Measurements from ENCODE around the gene SMU1. TPM values are rescaled to one million over a fixed set of nuclear protein-coding genes. Genes with fewer than 3 reads are reported as not detected.
A peak's percentile ranks its signal among the peaks of the same experiment; 100 is the strongest.
"Not testable (repeated sequence)": the region's sequence is repeated elsewhere in the genome, so short reads cannot be mapped to it uniquely, and the experiment has no call there.

The SMU1 gene
- total RNA-seq, 1 donor from 2014 or later, result 25.4 TPM

DNA sequence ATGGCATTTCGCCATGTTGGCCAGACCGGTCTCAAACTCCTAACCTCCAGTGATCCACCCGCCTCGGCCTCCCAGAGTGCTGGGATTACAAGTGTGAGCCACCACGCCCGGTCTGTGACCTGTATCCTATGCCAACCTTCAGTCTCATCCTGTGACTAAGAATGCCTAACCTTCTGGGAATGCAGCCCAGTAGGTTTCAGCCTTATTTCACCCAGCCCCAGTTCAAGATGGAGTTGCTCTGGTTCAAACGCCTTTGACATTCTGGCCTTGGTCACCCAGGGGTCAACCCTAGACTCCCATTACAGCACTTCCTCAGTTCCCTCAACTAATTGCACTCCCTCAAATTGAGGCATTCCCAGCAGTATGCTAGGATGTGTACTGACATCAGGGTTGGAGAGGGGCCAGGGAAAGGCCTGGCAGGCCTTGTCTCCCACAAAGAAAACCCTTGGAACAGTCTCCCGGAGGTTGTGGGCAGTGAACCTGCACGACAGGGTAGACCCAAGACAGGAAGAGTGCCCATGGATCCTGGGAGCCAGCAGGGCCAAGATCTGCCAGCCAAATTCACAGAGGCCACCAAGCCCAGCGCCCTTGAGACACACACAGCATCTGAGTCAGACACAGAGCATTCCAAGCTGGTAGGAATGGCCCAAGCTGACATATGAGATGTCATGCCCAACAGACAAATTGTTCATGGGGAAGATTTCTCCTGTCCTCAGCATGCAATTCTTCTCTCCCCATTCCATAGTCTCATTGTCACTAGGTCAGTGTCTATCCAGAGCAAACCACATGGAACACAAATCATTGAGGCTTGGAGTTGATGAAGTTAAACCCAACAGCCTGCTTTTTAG lies 24.9 kb upstream of the SMU1 start:
- Mint-ChIP-seq H3K27ac (peak overlapping the region; percentile 77), H3K36me3 (no peaks in the 10 kb centered on the region), H3K4me1 (ENCODE audit: unreplicated experiment) (peaks cover 11% of the 10 kb centered on the region), H3K9me3 (no peaks in the 10 kb centered on the region), H3K27me3 (no peaks in the 10 kb centered on the region), H3K4me3 (no peak overlapping the region)
- DNase-seq (ENCODE audit: extremely low spot score, unreplicated experiment), result no peak
- TF ChIP-seq, protein P1, sequence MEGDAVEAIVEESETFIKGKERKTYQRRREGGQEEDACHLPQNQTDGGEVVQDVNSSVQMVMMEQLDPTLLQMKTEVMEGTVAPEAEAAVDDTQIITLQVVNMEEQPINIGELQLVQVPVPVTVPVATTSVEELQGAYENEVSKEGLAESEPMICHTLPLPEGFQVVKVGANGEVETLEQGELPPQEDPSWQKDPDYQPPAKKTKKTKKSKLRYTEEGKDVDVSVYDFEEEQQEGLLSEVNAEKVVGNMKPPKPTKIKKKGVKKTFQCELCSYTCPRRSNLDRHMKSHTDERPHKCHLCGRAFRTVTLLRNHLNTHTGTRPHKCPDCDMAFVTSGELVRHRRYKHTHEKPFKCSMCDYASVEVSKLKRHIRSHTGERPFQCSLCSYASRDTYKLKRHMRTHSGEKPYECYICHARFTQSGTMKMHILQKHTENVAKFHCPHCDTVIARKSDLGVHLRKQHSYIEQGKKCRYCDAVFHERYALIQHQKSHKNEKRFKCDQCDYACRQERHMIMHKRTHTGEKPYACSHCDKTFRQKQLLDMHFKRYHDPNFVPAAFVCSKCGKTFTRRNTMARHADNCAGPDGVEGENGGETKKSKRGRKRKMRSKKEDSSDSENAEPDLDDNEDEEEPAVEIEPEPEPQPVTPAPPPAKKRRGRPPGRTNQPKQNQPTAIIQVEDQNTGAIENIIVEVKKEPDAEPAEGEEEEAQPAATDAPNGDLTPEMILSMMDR (conservative IDR thresholded peaks at IDR 0.05), result no peak

DNA sequence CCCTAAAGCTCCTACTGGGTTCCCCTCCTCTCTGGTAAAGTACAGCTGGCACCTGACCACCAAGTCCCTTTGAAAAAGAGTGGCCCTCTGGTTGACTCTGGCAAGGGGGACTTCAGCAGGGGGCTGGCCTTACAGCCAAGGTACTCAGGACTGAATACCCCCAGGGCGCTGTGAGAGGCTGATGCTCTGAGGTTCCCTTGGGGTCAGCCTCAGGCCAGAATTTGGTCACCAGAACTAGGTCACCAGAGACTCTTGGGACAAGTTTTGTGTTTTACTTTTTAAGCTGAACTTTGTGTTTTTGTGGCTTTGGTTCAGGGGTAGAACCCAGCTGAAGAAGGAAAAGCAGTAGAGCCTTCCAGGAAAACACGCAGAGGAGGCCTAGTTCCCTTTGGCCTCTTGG lies 23.3 kb upstream of the SMU1 start:
- H3K27me3 Mint-ChIP-seq, result no peaks in the 10 kb centered on the region
- H3K36me3 Mint-ChIP-seq, result no peaks in the 10 kb centered on the region

DNA sequence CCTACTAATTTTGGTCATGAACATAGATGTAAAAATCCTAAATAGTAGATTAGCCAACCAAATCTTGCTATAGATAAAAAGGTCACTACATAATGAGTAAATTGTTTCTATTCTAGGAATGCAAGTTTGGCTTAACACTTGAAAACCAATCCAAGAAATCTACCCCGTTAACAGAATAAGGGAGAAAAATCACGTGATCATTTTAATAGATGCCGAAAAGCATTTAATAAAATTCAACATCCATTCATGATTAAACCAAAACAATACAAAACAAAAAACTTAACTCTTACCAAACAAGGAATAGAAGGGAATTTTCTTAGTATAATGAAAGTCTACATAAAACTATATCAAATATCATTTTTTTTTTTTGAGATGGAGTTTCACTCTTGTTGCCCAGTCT lies 20.7 kb upstream of the SMU1 start:
- Mint-ChIP-seq H3K4me1 (ENCODE audit: unreplicated experiment) (no peaks in the 10 kb centered on the region), H3K36me3 (no peaks in the 10 kb centered on the region), H3K27me3 (peaks cover 2% of the 10 kb centered on the region), H3K9me3 (no peaks in the 10 kb centered on the region), H3K4me3 (no peak overlapping the region), H3K27ac (no peak overlapping the region)
- TF ChIP-seq, protein P1 (conservative IDR thresholded peaks at IDR 0.05), result no peak
- DNase-seq (ENCODE audit: extremely low spot score, unreplicated experiment), result no peak

More for the DNA sequence above, 23.3 kb upstream of the SMU1 start:
- TF ChIP-seq, protein P1 (conservative IDR thresholded peaks at IDR 0.05), result no peak
- Mint-ChIP-seq H3K27ac (no peak overlapping the region), H3K4me1 (ENCODE audit: unreplicated experiment) (peaks cover 11% of the 10 kb centered on the region), H3K9me3 (no peaks in the 10 kb centered on the region), H3K4me3 (no peak overlapping the region)
- DNase-seq (ENCODE audit: extremely low spot score, unreplicated experiment), result no peak

DNA sequence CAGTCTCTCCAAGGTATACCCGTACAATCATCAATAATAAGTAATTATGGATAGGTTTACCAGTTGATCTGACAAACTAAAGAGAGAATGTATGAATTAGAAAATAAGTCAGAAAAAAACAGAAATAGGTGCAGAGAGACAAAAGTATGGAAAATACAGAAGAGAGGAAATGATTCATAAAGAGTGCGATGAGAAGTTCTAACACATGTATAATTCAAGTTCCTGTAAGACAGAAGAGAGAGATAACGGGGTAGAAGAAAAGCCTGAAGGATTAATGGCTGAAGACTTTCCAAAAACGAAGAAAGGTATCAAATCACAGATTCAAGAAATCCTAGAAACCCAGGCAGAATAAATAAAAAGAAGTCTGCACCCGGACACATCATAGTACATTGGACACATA lies 16.2 kb upstream of the SMU1 start:
- Mint-ChIP-seq H3K9me3 (no peaks in the 10 kb centered on the region), H3K4me1 (ENCODE audit: unreplicated experiment) (no peaks in the 10 kb centered on the region), H3K4me3 (no peak overlapping the region), H3K27me3 (peaks cover 13% of the 10 kb centered on the region), H3K36me3 (no peaks in the 10 kb centered on the region), H3K27ac (no peak overlapping the region)
- TF ChIP-seq, protein P1 (conservative IDR thresholded peaks at IDR 0.05), result no peak
- no peak for DNase-seq (ENCODE audit: extremely low spot score, unreplicated experiment)

DNA sequence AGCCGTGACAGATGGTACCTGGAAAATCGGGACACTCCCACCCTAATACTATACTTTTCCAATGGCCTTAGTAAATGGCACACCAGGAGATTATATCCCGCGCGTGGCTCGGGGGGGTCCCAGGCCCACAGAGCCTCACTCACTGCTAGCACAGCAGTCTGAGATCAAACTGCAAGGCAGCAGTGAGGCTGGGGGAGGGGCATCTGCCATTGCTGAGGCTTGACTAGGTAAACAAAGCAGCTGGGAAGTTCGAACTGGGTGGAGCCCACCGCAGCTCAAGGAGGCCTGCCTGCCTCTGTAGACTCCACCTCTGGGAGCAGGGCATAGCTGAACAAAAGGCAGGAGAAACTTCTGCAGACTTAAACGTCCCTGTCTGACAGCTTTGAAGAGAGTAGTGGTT lies 9.2 kb upstream of the SMU1 start:
- H3K9me3 Mint-ChIP-seq; DNase-seq (ENCODE audit: extremely low spot score, unreplicated experiment); H3K36me3 Mint-ChIP-seq: not testable (repeated sequence)

DNA sequence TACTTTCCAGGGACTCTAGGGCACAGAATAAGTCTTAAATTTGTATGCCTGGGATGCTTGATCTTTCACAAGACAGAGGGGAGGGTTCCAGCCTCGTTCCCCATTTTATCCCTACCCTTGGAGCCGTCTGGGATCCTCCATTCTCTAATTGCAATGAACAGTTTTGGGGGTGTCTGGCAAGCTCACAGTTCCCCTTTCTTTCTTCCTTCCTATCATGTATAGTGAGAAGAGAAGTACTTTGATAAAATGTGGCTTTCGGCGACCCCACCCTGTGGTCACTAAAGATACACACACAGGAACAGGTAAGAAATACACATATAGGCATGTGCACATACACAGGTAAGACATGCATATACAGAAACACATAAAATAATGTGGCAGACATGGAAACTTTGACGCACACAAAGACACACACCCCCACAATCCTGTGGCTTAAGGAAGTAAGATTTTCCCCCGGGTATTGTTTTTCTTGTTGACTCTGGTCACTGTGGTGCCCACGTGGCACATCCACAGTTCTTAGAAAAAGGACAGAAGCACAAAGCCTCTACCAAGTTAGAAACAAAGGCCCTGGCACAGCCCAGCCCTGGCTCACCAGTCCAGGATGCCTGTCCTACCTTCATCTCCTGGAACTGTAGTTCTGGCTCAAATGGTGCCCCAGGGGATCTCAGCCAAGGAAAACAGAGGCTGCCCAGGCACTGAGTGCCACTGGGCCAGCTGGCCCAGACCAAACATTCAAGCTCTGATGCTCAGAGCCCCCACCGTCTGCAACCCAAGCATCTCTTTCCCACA lies 6.3 kb upstream of the SMU1 start:
- Mint-ChIP-seq H3K27ac (no peak overlapping the region), H3K36me3 (no peaks in the 10 kb centered on the region), H3K4me3 (no peak overlapping the region), H3K9me3 (no peaks in the 10 kb centered on the region), H3K27me3 (peaks cover 5% of the 10 kb centered on the region), H3K4me1 (ENCODE audit: unreplicated experiment) (no peaks in the 10 kb centered on the region)
- TF ChIP-seq, protein P1 (conservative IDR thresholded peaks at IDR 0.05), result no peak
- DNase-seq (ENCODE audit: extremely low spot score, unreplicated experiment), result no peak

More for the DNA sequence above, 9.2 kb upstream of the SMU1 start:
- H3K4me1 Mint-ChIP-seq (ENCODE audit: unreplicated experiment); H3K4me3 Mint-ChIP-seq; H3K27ac Mint-ChIP-seq: not testable (repeated sequence)
- H3K27me3 Mint-ChIP-seq, result peaks cover 15% of the 10 kb centered on the region
